Neuron (in vitro differentiated cells): Measurements from ENCODE around the gene SRP68.

Experiments
- H2AFZ ChIP-seq: one replicate; pipeline ENCODE4 v1.6.1; 2013; ENCODE audit warnings: low read depth, mild to moderate bottlenecking, inconsistent platforms, low read length, moderate library complexity
- H3K27me3 ChIP-seq: one replicate; pipeline ENCODE4 v1.6.1; 2013; ENCODE audit warnings: low read length; ENCODE audit not compliant: insufficient read depth
- H3K36me3 ChIP-seq: one replicate; pipeline ENCODE4 v1.6.1; 2013; ENCODE audit warnings: low read length; ENCODE audit not compliant: insufficient read depth
- H3K4me1 ChIP-seq: one replicate; pipeline ENCODE4 v1.6.1; 2013; ENCODE audit warnings: low read length; ENCODE audit not compliant: insufficient read depth
- H3K4me3 ChIP-seq: 2 replicates; pipeline ENCODE4 v1.5.1; 2013; ENCODE audit warnings: mild to moderate bottlenecking, low read length, moderate library complexity
- H3K9me3 ChIP-seq: one replicate; pipeline ENCODE4 v1.6.1; 2013; ENCODE audit warnings: low read length

Gene SRP68

GRCh38 chr17:76072148-76072858, at the start of gene SRP68:
SRP68 (minus strand) TSS chr17:76072517; CDS start chr17:76072491, 26 bp downstream.
- peak within 1 kb of the TSS; percentile 89 for H2AFZ ChIP-seq
- peaks cover 16% of the 10 kb centered on the region for H3K36me3 ChIP-seq
- H3K4me3 ChIP-seq, result peak within 1 kb of the TSS; percentile 68
- H3K27me3 ChIP-seq, result peaks cover 25% of the 10 kb centered on the region
- peaks cover 2% of the 10 kb centered on the region for H3K9me3 ChIP-seq
- peaks cover 22% of the 10 kb centered on the region for H3K4me1 ChIP-seq

- Histone ChIP-seq H3K9me3 (no peaks in the 10 kb centered on the region), H2AFZ (peak overlapping the region; percentile 4), H3K36me3 (no peaks in the 10 kb centered on the region), H3K4me3 (no peak overlapping the region), H3K4me1 (no peaks in the 10 kb centered on the region), H3K27me3 (no peaks in the 10 kb centered on the region)
Observed at GRCh38 chr17:76121932-76122430, 49.7 kb upstream of the SRP68 start.

- Histone ChIP-seq H3K27me3 (no peaks in the 10 kb centered on the region), H3K4me1 (no peaks in the 10 kb centered on the region), H3K9me3 (no peaks in the 10 kb centered on the region), H3K4me3 (no peak overlapping the region), H3K36me3 (no peaks in the 10 kb centered on the region), H2AFZ (no peak overlapping the region)
Observed at GRCh38 chr17:76120658-76121008, 48.3 kb upstream of the SRP68 start.

- no peaks in the 10 kb centered on the region for H3K4me1 ChIP-seq
- no peaks in the 10 kb centered on the region for H3K27me3 ChIP-seq
- H3K36me3 ChIP-seq, result no peaks in the 10 kb centered on the region
- H3K4me3 ChIP-seq, result no peak overlapping the region
- no peaks in the 10 kb centered on the region for H3K9me3 ChIP-seq
- no peak overlapping the region for H2AFZ ChIP-seq
Observed at GRCh38 chr17:76119409-76120371, 47.4 kb upstream of the SRP68 start.

- no peak overlapping the region for H2AFZ ChIP-seq
- H3K27me3 ChIP-seq, result no peaks in the 10 kb centered on the region
- no peaks in the 10 kb centered on the region for H3K9me3 ChIP-seq
- H3K4me1 ChIP-seq, result no peaks in the 10 kb centered on the region
- no peaks in the 10 kb centered on the region for H3K36me3 ChIP-seq
- no peak overlapping the region for H3K4me3 ChIP-seq
Observed at GRCh38 chr17:76115138-76115754, 42.9 kb upstream of the SRP68 start.

- Histone ChIP-seq H2AFZ (no peak overlapping the region), H3K27me3 (no peaks in the 10 kb centered on the region), H3K36me3 (no peaks in the 10 kb centered on the region), H3K9me3 (no peaks in the 10 kb centered on the region), H3K4me3 (no peak overlapping the region), H3K4me1 (no peaks in the 10 kb centered on the region)
Observed at GRCh38 chr17:76111956-76112355, 39.6 kb upstream of the SRP68 start.

GRCh38 chr17:76107509-76107908, 35.2 kb upstream of the SRP68 start:
- Histone ChIP-seq H3K27me3 (no peaks in the 10 kb centered on the region), H3K36me3 (no peaks in the 10 kb centered on the region), H2AFZ (no peak overlapping the region), H3K4me3 (no peak overlapping the region), H3K9me3 (no peaks in the 10 kb centered on the region), H3K4me1 (peaks cover 16% of the 10 kb centered on the region)

- no peak overlapping the region for H3K4me3 ChIP-seq
- no peaks in the 10 kb centered on the region for H3K27me3 ChIP-seq
- peaks cover 20% of the 10 kb centered on the region for H3K4me1 ChIP-seq
- peak overlapping the region; percentile 29 for H2AFZ ChIP-seq
- H3K9me3 ChIP-seq, result no peaks in the 10 kb centered on the region
- peaks cover 7% of the 10 kb centered on the region for H3K36me3 ChIP-seq
Observed at GRCh38 chr17:76106703-76107102, 34.4 kb upstream of the SRP68 start.

- Histone ChIP-seq H3K4me3 (no peak overlapping the region), H3K9me3 (no peaks in the 10 kb centered on the region), H3K4me1 (peaks cover 20% of the 10 kb centered on the region), H2AFZ (no peak overlapping the region), H3K36me3 (peaks cover 21% of the 10 kb centered on the region), H3K27me3 (no peaks in the 10 kb centered on the region)
Observed at GRCh38 chr17:76104896-76105231, 32.5 kb upstream of the SRP68 start.

GRCh38 chr17:76104140-76104895, 32.0 kb upstream of the SRP68 start:
- Histone ChIP-seq H3K4me1 (peaks cover 20% of the 10 kb centered on the region), H3K27me3 (no peaks in the 10 kb centered on the region), H2AFZ (peak overlapping the region; percentile 58), H3K4me3 (peak overlapping the region; percentile 65), H3K36me3 (peaks cover 26% of the 10 kb centered on the region), H3K9me3 (no peaks in the 10 kb centered on the region)

- peaks cover 20% of the 10 kb centered on the region for H3K4me1 ChIP-seq
- H3K4me3 ChIP-seq, result peak within 1 kb of the TSS; percentile 65
- peaks cover 30% of the 10 kb centered on the region for H3K36me3 ChIP-seq
- H2AFZ ChIP-seq, result peak within 1 kb of the TSS; percentile 58
- no peaks in the 10 kb centered on the region for H3K9me3 ChIP-seq
- no peaks in the 10 kb centered on the region for H3K27me3 ChIP-seq
Observed at GRCh38 chr17:76103274-76104139, 31.2 kb upstream of the SRP68 start, which contains the start of gene EXOC7. EXOC7 (minus strand) TSS chr17:76103787; CDS start chr17:76103692, 95 bp downstream.

GRCh38 chr17:76102944-76103273, 30.6 kb upstream of the SRP68 start:
- H3K9me3 ChIP-seq, result no peaks in the 10 kb centered on the region
- H2AFZ ChIP-seq, result peak overlapping the region; percentile 58
- no peaks in the 10 kb centered on the region for H3K27me3 ChIP-seq
- H3K4me3 ChIP-seq, result peak overlapping the region; percentile 65
- H3K36me3 ChIP-seq, result peaks cover 31% of the 10 kb centered on the region
- peaks cover 20% of the 10 kb centered on the region for H3K4me1 ChIP-seq
